Activated T-helper 1 cell treated with Interleukin-2 at 50 U/mL for 16 hours (primary cell): ENCODE measurements around the gene CD248.
A peak's percentile ranks its signal among the peaks of the same experiment; 100 is the strongest.
"Not testable (repeated sequence)": the region's sequence is repeated elsewhere in the genome, so short reads cannot be mapped to it uniquely, and the experiment has no call there.

Experiments used
- DNase-seq: peaks from one replicate; pipeline ENCODE4 v3.0.0-alpha.2; 2020; ENCODE audit warnings: low read depth

The CD248 gene, protein sequence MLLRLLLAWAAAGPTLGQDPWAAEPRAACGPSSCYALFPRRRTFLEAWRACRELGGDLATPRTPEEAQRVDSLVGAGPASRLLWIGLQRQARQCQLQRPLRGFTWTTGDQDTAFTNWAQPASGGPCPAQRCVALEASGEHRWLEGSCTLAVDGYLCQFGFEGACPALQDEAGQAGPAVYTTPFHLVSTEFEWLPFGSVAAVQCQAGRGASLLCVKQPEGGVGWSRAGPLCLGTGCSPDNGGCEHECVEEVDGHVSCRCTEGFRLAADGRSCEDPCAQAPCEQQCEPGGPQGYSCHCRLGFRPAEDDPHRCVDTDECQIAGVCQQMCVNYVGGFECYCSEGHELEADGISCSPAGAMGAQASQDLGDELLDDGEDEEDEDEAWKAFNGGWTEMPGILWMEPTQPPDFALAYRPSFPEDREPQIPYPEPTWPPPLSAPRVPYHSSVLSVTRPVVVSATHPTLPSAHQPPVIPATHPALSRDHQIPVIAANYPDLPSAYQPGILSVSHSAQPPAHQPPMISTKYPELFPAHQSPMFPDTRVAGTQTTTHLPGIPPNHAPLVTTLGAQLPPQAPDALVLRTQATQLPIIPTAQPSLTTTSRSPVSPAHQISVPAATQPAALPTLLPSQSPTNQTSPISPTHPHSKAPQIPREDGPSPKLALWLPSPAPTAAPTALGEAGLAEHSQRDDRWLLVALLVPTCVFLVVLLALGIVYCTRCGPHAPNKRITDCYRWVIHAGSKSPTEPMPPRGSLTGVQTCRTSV

DNA sequence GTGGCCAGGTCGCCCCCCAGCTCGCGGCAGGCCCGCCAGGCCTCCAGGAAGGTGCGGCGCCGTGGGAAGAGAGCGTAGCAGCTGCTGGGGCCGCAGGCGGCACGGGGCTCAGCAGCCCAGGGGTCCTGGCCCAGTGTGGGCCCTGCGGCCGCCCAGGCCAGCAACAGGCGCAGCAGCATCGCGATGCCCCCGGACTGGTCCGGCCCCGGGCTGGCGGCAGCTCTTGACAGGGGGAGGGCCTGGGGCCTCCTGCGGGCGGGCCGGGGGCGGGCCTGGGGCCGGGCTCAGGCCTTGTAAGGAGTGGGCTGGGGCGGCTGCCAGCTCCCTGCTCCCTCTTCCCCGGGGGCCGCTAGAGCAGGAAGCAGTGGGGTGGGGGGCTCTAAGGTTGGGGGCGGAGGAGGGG, at the start of gene CD248:
TSS of gene CD248 (minus strand) at position 196 of the 403 bp plus-strand sequence. CDS start at position 179, 17 bp downstream.
- DNase-seq: no peak

DNA sequence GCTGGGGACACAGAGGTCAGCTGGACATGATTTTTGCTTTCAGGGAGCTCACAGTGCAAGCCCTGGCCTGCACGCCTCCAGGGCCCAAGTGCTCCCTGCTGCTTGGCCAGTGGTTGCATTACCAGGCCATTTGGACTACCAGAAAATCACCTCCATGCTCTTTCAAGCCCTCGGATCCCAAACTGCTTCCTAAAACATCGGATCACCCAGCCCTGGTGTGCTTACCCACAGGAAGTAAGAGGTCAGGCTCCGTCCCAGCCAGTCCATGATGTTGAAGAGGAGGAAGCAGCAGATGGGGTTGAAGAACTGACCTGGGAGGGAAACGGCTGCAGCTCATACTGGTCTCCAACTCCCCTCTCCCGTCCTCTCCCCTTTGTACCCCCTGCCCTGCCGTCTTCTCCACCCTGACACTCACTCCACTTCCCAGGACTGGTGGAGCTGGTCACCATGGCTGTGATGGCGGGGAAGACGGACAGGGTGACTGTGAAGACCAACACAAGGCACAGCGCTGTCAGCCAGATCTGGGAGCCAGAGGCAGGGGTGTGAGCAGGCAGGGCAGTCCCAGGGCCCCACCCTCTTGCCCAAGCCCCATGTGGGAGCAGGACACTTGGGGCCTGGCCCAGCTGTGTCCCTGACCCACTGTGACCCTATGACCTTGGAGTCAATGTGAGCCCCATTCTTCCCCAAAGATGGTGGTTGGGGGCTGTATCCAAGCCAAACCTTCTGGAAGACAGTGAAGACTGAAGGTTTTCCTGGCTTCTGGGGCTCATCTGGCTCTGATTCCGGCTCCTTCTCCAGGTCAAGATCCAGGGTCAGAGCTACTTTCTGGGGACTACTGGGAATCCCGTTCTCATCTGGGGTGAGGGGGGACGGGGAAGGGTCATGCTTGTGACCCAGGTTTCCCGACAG, 49.1 kb upstream of the CD248 start:
- DNase-seq: no peak

DNA sequence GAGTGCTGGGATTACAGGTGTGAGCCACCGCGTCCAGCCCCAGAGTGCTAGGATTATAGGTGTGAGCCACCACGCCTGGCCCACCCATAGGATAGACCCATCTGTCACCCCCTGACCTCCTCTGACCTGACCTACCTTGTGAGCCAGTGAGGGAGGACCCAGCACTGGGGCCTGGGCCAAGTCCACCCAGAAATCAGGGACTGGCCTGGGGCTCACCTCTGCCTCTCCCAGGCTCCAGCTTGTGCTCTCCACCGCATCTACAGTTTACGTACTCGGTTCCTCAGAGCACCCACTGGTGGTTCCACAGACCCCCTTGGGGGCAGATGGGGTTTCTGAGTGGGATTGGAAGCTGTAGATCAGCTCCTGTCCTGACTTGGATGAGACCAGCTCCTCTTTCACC, 48.3 kb upstream of the CD248 start:
- no peak for DNase-seq

DNA sequence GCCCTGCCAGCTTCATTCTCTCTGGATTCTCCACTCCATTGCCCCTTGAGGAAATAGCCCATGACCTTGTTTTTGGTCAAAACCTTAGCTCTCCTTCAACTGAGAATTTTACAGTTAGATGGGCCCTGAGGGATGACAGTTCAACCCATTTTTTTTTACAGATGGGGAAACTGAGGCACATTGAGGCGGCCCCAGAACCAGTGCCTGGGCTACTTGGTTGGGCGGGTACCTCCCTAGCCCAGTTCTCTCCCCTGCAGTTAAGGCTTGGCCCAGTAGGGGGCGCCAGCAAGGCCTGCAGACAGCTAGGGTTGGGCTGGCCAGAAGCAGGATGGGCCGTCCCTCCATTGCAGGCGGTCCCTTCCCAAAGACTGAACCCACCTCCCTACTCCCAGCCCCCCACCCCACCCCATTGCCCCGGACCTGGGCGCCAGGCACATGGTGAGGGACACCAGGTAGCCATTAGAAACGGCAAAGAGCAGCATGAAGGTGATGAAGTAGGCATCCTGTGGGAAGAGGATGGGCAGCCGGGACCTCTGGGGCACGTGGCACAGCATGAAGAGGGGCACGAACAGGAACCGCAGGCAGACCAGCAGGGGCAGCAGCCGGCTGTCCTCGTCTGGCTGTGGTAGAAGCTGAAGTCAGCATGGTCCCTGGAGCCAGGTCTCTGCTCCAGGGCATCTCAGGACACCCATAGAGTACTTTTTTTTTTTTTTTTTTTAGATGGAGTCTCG, 47.1 kb upstream of the CD248 start:
- DNase-seq: peak; percentile 41

DNA sequence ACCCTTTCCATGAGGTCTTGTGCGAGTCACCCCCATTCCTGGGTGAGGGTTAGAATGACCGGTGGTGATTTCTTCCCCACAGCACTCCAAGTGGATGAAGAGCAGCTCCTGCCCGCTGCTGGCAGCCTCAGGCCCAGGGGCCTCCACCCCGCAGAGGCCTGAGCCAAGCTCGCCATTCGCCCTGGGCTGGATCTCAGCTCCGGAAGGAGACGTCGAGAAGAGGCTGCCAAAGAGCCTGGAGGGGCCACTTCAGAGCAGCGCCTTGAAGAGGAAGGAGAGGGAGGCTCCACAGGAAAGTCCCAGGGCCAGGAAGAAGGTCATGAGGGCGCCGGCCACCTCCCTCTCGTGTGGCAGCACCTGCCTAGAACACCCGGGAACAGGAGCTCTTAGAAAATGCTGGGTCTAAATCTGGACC, 46.4 kb upstream of the CD248 start:
- no peak for DNase-seq

DNA sequence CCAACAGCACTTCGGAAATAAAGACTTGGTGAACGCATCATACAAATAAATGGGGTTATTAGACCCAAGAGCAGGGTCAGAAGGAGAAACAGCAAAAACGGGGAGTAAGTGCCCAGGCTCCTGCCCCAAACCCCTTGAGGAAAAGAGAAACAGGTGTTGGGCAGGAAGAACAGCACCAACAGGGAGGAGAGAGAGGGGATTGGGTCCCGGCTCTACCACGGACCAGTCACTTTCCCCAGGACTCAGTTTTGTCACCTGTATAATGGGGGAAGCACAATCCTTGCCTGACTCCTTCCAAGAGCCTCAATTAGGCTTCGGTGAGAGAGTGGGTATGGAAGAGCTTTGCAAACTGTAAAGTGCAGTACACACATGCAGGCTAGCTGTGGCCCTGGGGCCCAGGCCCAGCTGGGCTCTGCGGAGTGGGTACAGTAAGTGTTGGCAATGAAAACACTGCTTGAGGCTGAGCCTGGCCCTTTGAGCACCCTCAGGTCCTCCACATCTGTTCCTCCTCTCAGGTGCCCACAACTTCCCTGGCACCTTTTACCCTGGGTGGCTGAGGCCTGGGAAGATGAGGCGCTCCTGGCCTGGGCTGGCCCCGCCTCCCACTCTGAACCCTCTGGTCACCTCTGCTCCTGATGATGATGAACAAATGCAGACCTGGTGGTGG, 45.8 kb upstream of the CD248 start:
- no peak for DNase-seq

DNA sequence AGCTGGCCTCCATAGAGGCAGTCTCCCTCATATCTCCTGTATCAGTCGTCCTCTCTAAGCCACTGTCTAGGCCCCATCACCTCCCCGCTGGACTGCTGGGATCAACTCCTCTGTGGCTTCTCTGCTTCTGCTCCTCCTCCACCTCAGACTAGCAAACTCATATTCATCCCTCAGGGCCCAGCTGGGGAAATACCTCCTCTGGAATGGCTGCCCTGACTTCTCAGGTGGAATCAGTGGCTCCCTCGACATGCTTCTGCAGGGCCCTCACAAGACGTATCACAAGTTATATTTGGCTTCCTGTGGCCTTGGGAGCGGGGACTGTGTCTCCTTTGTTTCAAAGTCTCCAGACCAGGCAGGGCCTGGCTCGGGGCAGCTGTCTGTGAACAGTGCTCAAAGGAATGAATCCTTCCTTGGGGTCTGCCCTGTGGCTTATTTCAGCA, 44.7 kb upstream of the CD248 start:
- no peak for DNase-seq

DNA sequence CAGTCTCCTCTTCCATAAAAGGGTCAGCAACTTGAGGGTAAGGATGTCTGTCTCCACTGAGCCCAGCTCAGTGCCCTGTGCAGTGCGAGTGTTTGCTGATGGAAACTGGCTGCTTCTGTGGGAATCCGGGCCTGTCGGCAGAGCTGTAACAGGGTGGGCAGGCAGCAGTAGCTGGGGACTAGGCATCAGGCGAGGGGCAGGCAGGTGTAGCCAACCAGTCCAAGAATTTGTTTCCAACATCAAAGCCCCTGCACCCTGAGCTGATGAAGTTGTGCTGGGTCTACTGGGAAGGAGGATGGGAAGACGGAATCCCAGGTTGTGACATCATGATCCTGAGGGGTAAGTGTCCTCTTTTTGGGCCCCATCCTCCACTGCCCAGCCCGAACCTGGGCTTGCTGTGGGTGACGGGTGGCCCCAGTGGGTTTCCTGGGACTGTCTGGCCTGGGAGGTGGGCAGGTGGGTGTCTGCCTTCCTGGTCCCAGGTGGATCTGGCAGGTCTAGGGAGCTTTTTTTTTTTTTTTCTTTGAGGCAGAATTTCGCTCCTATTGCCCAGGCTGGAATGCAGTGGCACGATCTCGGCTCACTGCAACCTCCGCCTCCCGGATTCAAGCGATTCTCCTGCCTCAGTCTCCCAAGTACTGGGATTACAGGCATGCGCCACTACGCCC, 43.7 kb upstream of the CD248 start:
- no peak for DNase-seq

DNA sequence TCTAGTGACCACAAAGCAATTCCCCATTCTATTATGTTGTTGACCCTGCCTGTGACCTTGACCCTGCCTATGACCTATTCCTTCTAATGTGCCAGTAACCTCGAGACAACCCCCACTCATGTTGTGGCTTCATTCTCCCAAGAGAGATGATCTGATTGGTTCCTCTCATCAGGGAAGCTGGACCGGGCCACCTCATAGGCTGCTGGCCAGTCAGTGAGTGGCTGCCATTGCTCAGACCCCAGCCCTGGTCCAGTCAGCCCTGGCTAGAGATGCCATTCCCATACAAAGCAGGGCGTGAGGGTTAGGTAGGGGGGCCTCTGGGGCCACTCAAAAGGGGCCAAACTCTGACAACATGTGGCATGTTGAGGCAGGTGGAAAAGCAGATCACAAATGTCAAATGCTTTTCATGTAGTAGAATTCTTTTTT, 42.8 kb upstream of the CD248 start:
- no peak for DNase-seq

DNA sequence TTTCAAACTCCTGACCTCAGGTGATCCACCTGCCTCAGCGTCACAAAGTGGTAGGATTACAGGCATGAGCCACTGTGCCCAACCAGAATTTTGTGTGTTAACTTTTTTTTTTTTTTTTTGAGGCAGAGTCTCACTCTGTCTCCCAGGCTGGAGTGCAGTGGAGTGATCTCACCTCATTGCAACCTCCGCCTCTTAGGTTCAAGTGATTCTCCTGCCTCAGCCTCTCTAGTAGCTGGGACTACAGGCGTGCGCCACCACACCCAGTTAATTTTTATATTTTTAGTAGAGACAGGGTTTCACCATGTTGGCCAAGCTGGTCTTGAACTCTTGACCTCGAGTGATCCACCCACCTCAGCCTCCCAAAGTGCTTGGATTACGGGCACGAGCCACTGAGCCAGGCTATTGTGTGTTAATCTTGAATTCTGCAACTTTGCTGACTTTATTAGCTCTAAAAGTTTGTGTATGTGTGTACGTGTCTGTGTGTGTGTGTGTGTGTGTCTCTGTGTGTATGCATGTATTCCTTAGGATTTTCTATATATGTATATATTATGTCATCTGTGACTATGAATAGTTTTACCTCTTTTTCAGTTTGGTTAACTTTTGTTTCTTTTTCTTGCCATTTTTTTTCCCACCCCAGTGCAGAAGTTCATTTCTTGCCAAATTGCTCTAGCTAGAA, 33.9 kb upstream of the CD248 start:
- DNase-seq: not testable (repeated sequence)

DNA sequence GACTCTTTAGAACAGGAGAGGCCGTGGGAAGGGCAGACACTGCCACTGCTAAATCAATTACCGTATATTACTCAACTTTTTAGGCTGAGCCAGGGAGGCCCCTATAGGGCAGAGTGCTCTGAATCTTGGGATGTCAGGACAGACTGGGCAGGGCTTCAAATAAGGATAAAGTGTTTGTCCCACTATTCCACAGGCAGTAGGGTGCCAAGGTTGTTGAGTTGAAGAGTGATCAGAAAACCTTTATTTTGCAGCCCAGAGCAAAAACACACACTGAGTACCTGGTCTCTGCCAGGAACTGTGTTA, 32.2 kb upstream of the CD248 start:
- no peak for DNase-seq

DNA sequence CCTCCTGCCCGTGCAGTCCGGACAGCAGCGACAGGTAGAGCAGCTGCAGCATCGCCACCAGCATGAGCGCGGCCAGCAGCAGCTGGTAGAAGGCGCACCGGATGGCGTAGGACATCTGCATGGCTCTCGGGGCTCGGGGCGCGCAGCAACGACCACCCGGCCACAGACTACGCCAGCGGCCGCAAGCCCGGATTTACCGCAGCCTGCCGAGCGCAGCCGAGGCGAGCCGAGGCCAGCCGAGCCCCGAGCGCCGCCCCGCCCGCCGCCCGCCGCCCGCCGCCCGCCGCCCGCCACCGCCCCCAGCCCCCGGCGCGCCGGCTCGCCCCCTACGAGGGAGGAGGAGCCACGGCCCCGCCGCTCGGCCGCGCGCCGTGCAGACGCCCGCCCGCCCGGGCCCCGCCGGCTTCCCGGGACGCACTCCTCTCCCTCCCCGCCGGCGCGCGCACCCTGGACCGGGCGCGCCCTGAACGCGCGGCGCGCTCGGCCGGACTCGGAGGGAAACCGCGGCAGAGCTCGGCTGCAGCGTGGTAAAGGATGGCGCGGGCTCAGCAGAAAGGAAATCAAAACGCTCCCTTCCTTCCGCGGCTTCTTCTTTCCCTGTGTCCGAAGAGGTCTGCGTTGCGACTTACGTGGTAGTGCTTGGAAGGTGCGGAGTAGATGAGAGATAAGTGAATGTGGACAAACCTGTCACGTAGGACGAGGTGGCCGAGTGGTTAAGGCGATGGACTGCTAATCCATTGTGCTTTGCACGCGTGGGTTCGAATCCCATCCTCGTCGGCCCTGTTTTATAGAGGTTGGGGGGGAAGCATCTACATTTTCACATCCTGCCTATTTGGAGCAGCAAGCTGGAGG, 30.8 kb upstream of the CD248 start, which contains the start of gene B4GAT1:
TSS of gene B4GAT1 (minus strand) at position 205 of the 852 bp plus-strand sequence. CDS start at position 121, 84 bp downstream.
- peak; percentile 60 for DNase-seq

DNA sequence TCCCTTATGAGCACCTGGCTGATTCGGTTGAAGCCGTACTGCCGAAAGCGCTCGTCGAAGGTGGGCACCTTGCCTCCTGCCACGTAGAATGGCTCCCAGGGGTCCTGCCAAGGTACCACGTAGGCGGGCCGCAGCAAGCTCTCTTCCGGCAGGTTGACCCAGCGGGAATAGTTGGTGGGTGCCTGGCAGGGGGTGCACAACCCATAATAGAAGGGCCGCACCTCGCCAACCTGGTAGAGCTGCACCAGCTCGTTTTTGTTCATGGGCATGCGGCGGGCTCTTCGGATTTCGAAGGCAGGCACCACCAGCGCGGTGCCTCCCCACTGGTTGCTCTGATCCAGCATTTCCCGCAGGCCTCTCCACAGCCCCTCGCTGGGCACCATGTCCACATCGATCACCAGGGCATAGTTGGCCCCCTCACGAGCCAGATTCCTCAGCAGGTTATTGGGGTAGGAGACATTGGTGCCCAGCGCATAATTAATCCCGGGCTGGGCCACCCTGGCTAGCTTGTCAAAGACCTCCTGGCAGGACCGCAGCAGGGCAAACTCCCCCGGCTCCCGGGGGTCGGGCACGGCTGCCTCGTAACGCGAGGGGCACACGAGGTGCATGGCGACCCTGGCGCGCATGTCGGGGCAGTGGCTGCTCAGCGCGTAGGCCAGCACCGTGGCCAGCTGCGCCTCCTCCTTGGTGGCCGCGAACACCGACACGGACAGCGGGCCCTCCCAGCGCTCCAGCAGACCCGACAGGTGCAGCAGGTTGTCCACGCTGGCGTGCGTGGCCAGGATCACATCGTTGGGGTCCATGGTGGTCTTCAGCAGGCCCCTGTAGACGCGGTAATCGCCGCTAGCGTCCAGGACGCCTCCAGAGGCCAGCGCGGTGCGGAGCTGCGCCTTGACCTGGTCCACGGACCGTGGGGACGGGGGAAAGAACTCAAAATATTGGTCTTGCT, 29.9 kb upstream of the CD248 start:
- no peak for DNase-seq

DNA sequence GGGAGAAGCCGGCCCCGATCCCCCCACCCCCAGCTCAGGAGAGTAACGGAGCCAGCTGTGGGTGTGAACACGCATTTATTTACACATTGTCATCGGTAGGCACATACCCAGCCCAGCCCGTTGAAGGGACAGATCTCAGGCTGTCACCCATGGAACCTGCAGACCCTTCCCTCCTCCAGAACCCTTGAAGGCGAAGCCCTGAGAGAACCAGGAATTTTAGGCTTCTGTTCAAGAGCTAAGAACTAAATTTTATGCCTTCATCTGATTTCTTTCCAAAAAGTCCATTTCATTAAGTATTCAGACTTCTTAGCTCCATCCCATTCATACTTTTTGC, 28.4 kb upstream of the CD248 start:
- DNase-seq: no peak

DNA sequence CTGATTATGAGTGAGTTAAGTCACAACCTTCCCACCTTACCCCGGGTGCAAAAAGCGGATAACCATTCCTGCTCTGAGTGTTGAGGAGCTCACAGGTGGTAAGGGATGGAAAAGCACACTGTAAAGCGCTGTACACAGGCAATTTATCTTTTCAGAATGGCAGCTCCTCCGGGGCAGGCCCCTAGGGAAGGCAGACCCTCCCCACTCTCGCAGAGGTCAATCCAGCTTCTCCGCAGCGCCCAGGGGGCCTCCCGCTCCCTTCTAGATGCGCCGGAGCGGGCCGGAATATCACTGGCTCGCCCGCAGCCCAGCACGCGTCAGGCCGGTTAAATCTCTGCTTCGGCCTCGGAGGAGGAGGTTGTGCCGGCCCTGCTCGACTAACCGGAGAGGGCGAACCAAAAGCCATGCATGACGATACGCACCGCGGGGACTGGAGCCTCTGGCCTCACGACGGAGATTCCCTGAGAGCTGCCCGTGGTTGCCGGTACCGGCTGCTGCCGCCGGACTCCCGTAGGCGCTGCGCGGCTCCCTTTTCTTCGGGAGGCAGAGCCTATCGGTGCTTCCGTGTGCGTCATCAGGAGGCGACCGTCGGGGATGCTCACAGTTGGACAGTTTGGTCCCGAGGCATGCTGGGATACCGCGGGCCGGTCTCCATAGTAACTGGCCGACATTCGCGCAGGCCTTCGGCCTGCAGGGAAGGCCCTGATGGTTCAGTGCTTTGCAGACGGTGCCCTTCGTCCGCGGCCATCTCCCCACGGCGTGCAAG, 27.9 kb upstream of the CD248 start, which contains the start of gene BRMS1:
TSS of gene BRMS1 (minus strand) at position 555 of the 766 bp plus-strand sequence. CDS start 2,870 bp downstream, outside the sequence.
- DNase-seq: peak; percentile 89

DNA sequence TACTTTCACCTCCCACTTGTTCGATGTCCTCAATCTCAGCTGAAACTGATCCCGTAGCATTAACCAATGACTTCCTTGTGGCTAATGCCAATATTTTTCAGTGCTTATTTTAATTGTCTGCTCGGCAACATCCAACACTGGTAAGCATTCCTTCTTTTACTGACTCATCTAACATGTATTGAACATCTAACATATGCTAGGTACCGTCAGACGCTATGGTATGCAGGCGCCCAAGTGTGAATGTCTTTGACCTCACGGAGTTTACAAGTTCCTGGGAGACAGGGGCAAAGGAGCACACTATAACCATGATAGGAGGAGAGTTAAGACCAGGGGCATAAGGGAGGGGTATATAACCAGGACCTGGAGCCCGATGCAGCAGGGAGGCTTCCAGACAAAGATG, 26.3 kb upstream of the CD248 start:
- DNase-seq: no peak
